ENCODE data around the gene SETD1B. TPM values are rescaled to one million over a fixed set of nuclear protein-coding genes. Genes with fewer than 3 reads are reported as not detected.

Gene SETD1B
- total RNA-seq, 1 experiment from 2014 or later = 32.2 TPM

DNA sequence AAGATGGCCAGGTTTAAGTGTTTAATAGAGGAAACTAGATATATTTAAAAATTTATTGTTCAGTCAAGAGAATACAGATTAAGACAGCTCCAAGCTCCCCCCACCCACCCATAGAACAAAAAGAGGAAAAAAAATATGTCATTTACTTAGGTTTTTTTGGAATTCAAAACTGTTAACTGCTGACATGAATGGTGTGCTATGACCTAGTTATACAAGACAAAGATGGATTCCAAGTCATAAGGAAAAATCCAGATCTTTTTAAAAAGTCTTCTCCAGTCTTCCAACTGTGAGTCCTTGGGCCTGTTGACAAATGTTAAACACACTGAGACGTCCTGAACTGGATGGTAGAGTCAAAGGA is 1.3 kb upstream of the SETD1B start:
- TF ChIP-seq CTCF (IDR thresholded peaks at IDR 0.05; ENCODE audit: unreplicated experiment) = no peak
- Mint-ChIP-seq H3K9me3 (ENCODE audit: low read depth, unreplicated experiment) (no peaks in the 10 kb centered on the region), H3K4me3 (ENCODE audit: low read depth, unreplicated experiment) (peak overlapping the region; percentile 76), H3K4me1 (ENCODE audit: low read depth, unreplicated experiment) (peaks cover 54% of the 10 kb centered on the region), H3K27me3 (ENCODE audit: unreplicated experiment) (no peaks in the 10 kb centered on the region), H3K36me3 (ENCODE audit: insufficient read depth, unreplicated experiment) (peaks cover 88% of the 10 kb centered on the region), H3K27ac (ENCODE audit: unreplicated experiment) (peak overlapping the region; percentile 93)
- intact Hi-C loops (cut with micrococcal nuclease; ENCODE audit: unreplicated experiment) = no loop called here
- BruUV-seq (replicated peaks) = TSS peak; percentile 85
- CTCF ChIA-PET = interaction anchor here (0.8 to 3.6 kb wide), 3 partner anchors 8 to 16 kb away, joined by 3 to 13 read pairs (median 7); no protein-coding TSS in a partner anchor
- no peak for DNase-seq

GRCh38 chr12:121802843-121803698 is 738 bp upstream of the SETD1B start:
- peaks cover 48% of the 10 kb centered on the region for H3K4me1 Mint-ChIP-seq (ENCODE audit: low read depth, unreplicated experiment)
- intact Hi-C loops (cut with micrococcal nuclease; ENCODE audit: unreplicated experiment) = no loop called here
- H3K36me3 Mint-ChIP-seq (ENCODE audit: insufficient read depth, unreplicated experiment) = peaks cover 86% of the 10 kb centered on the region
- no peaks in the 10 kb centered on the region for H3K27me3 Mint-ChIP-seq (ENCODE audit: unreplicated experiment)
- no peaks in the 10 kb centered on the region for H3K9me3 Mint-ChIP-seq (ENCODE audit: low read depth, unreplicated experiment)
- no TSS peak for BruUV-seq (replicated peaks)
- peak overlapping the region; percentile 76 for H3K4me3 Mint-ChIP-seq (ENCODE audit: low read depth, unreplicated experiment)
- CTCF ChIA-PET = interaction anchor here (0.8 to 3.6 kb wide), 3 partner anchors 8 to 9 kb away, joined by 6 to 13 read pairs (median 7); partner anchors contain the start of gene RHOF
- peak; percentile 86 for DNase-seq
- TF ChIP-seq CTCF (IDR thresholded peaks at IDR 0.05; ENCODE audit: unreplicated experiment) = no peak
- peak overlapping the region; percentile 93 for H3K27ac Mint-ChIP-seq (ENCODE audit: unreplicated experiment)

- Mint-ChIP-seq H3K36me3 (ENCODE audit: insufficient read depth, unreplicated experiment) (peaks cover 86% of the 10 kb centered on the region), H3K27ac (ENCODE audit: unreplicated experiment) (peak overlapping the region; percentile 44), H3K4me1 (ENCODE audit: low read depth, unreplicated experiment) (peaks cover 33% of the 10 kb centered on the region), H3K4me3 (ENCODE audit: low read depth, unreplicated experiment) (peak overlapping the region; percentile 76), H3K27me3 (ENCODE audit: unreplicated experiment) (no peaks in the 10 kb centered on the region), H3K9me3 (ENCODE audit: low read depth, unreplicated experiment) (no peaks in the 10 kb centered on the region)
- DNase-seq = no peak
- no TSS peak for BruUV-seq (replicated peaks)
- no peak for TF ChIP-seq CTCF (IDR thresholded peaks at IDR 0.05; ENCODE audit: unreplicated experiment)
- intact Hi-C loops (cut with micrococcal nuclease; ENCODE audit: unreplicated experiment) = no loop called here
- CTCF ChIA-PET = interaction anchor here (0.7 to 3.6 kb wide), 3 partner anchors 7 to 372 kb away, joined by 5 to 13 read pairs (median 6); partner anchors contain the start of gene RHOF
Observed at GRCh38 chr12:121804417-121805111, 755 bp downstream of the SETD1B start.

DNA sequence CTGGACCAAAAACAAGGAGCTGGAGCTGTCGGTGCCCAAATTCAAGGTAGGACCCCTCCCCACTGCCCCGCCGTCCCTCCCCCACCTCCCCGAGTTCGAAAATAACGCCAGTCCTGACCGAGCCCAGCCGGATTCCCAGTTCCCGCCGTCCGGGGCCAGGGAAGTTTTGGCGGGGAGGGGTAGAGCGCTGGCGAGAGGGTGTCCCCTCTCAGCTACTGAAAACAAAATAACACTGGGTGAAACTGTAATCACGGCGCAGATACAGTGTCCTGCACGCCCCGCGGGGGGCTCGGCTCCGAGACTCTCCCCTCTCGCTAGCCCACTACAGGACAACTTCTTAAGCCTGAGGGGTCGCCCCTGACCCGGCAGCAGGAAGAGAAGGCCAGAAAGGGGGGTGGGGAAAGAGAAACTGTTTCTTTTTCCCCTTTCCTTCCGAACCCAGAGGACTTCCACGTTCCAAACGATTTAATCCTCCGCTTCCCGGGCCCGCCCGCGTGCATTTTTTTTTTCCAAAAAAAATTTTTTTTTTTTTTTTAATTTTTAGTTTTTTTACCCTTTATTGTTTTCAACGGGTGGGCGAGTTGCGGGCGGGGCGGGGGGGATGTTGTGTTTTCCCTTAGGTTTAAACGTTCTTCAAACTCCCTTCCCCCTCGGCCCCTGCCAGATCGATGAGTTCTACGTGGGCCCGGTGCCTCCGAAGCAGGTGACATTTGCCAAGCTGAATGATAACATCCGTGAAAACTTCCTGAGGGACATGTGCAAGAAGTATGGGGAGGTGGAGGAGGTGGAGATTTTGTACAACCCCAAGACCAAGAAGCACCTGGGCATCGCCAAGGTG is 1.6 kb downstream of the SETD1B start:
- DNase-seq = no peak
- intact Hi-C loops (cut with micrococcal nuclease; ENCODE audit: unreplicated experiment) = no loop called here
- TF ChIP-seq CTCF (IDR thresholded peaks at IDR 0.05; ENCODE audit: unreplicated experiment) = no peak
- H3K4me3 Mint-ChIP-seq (ENCODE audit: low read depth, unreplicated experiment) = peak overlapping the region; percentile 76
- CTCF ChIA-PET = interaction anchor here (0.6 to 2.6 kb wide), 3 partner anchors 10 to 181 kb away, joined by 3 to 36 read pairs (median 6); partner anchors contain the start of gene RHOF
- H3K9me3 Mint-ChIP-seq (ENCODE audit: low read depth, unreplicated experiment) = no peaks in the 10 kb centered on the region
- peaks cover 31% of the 10 kb centered on the region for H3K4me1 Mint-ChIP-seq (ENCODE audit: low read depth, unreplicated experiment)
- H3K27ac Mint-ChIP-seq (ENCODE audit: unreplicated experiment) = peak overlapping the region; percentile 44
- H3K27me3 Mint-ChIP-seq (ENCODE audit: unreplicated experiment) = no peaks in the 10 kb centered on the region
- BruUV-seq (replicated peaks) = no TSS peak
- peaks cover 86% of the 10 kb centered on the region for H3K36me3 Mint-ChIP-seq (ENCODE audit: insufficient read depth, unreplicated experiment)

Data from Calu3 (cell line).